SK-N-MC (cell line): ENCODE results near the gene TSHZ2.

Experiments used
- DNase-seq: peaks from one replicate; pipeline ENCODE4 v3.0.0-alpha.2; 2011; ENCODE audit warnings: low read depth, low spot score
- H3K27ac ChIP-seq: fragments of 200-600 bp; sonication (generic); 2 replicates; pipeline ENCODE4 v1.5.1; 2016; ENCODE audit warnings: mixed run types
- H3K36me3 ChIP-seq: fragments of 200-600 bp; sonication (generic); 2 replicates; pipeline ENCODE4 v1.6.1; 2017; ENCODE audit warnings: antibody characterized with exemption, low read length, mixed read lengths; ENCODE audit not compliant: insufficient read depth
- H3K4me3 ChIP-seq: fragments of 200-600 bp; sonication (generic); 2 replicates; pipeline ENCODE4 v1.5.1; 2016
- H3K9ac ChIP-seq: fragments of 200-600 bp; sonication (generic); 2 replicates; pipeline ENCODE4 v1.8.0; 2017; ENCODE audit warnings: mixed run types, mixed read lengths; ENCODE audit not compliant: insufficient read length
- H3K9me3 ChIP-seq: fragments of 200-600 bp; sonication (generic); 2 replicates; pipeline ENCODE4 v1.6.1; 2017; ENCODE audit warnings: low read depth, mild to moderate bottlenecking, antibody characterized with exemption, low read length, moderate library complexity, mixed read lengths
- EZH2 ChIP-seq: fragments of 200-600 bp; sonication (generic); IDR thresholded peaks from one replicate; pipeline ENCODE4 v1.6.1; 2017; ENCODE audit warnings: antibody characterized with exemption
- FOXP2 ChIP-seq: optimal IDR thresholded peaks from 2 replicates; pipeline ENCODE3; 2011; ENCODE audit warnings: mild to moderate bottlenecking, moderate library complexity; ENCODE audit not compliant: insufficient read depth; ENCODE audit errors: extremely low read length, control extremely low read depth
- POLR2AphosphoS5 ChIP-seq: IDR thresholded peaks from 2 replicates; pipeline ENCODE4 v1.6.1; 2012; ENCODE audit warnings: mild to moderate bottlenecking, low read depth, low read length, borderline replicate concordance

Gene TSHZ2

DNA sequence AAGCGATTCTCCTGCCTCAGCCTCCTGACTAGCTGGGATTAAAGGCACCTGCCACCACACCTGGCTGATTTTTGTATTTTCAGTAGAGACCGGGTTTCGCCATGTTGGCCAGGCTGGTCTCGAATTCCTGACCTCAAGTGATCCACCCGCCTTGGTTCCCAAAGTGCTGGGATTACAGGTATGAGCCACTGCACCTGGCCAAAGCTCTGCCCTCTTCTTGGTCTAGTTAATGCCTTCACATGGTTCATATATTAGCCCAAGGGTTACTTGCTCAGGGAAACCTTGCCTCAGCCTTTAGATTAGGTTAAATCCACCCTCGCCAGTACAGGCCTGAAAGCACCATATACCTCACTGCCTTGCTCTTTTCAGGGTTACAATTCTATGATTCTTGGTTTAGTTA lies 26.1 kb downstream of the TSHZ2 start:
- no peak for DNase-seq
- Histone ChIP-seq H3K4me3 (no peak overlapping the region), H3K36me3 (no peaks in the 10 kb centered on the region), H3K9ac (no peak overlapping the region), H3K9me3 (no peaks in the 10 kb centered on the region), H3K27ac (no peak overlapping the region)
- no peak for TF ChIP-seq EZH2
- no peak for TF ChIP-seq FOXP2
- TF ChIP-seq POLR2AphosphoS5 = no peak

DNA sequence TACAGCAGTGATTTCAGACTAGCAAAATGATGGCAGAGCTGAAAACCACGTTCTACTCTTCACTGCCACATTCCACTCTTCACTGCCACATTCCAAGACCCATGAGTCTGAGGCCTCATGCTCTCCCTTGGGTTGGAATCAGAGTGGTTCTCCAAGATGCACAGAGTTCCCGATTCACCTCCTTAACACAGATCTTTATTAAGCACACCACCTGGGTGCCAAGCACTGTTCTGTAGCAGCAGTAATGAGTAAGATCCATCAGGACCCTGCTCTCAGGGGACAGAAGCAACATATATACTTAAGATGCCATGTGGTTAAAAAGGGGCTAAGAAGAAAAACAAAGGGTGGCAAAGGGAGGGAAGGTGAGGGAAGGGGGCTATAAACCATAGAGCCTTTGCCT lies 26.9 kb downstream of the TSHZ2 start:
- H3K36me3 ChIP-seq = no peaks in the 10 kb centered on the region
- no peak for DNase-seq
- no peak overlapping the region for H3K9ac ChIP-seq
- H3K4me3 ChIP-seq = no peak overlapping the region
- no peaks in the 10 kb centered on the region for H3K9me3 ChIP-seq
- TF ChIP-seq POLR2AphosphoS5 (no peak), FOXP2 (no peak), EZH2 (no peak)
- no peak overlapping the region for H3K27ac ChIP-seq

DNA sequence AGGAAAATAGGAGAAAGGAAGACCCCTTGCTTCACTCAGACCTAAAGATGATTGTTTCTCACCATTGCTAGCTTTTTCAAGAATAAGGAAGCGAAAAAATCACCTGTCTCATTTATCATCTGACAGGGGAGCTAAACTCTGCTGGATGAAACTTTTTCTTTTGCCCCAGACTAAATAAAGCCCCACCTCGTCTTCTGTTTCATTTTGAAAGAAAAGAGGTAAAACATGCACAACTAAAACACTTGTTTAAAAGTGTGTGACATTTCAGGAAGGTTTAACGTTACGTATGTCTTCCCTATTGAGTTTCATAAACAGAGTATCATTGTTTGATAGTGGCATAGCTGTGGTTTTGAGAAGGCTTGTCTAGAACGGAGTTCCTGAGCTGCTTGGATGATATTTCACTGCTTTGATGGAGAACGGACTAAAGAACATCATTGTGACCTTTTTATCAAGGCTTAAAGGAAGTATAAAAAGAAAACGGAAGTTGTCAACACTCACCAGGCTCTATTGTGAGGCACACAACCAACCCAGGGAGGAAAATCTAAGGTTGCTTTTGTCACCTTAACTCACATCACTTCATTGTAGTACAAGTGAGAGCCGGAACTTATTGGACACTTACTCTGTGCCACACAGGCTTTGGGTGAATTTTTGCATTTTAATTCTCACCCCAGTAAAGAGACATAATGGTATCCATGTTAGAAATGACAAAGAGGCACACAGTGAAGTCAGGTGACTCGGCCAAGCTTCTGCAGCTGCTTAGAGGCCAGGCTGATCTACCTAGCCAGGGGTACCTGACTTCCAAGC lies 29.5 kb downstream of the TSHZ2 start:
- Histone ChIP-seq H3K4me3 (no peak overlapping the region), H3K27ac (no peak overlapping the region)

DNA sequence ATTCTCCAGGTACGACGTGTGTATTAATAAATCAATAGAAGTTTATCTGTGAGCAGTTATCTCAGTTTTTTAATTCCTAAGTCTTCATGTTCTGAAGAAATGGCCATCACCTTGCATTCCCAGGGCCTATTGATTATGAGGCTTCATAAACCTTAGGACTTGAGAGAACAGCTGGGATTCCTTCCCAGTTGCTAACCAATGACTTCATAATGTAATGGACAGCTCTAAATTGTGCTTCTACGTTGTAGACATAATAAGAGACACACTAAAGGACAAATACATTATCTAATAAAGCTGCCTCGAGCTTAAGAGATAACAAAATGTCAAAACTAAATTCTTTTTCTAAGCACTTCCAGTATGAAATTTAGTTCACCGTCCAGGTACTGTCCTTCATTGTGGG lies 30.6 kb downstream of the TSHZ2 start:
- no peak for TF ChIP-seq FOXP2
- TF ChIP-seq EZH2 = no peak
- TF ChIP-seq POLR2AphosphoS5 = no peak
- no peak overlapping the region for H3K4me3 ChIP-seq
- H3K9ac ChIP-seq = no peak overlapping the region
- no peaks in the 10 kb centered on the region for H3K9me3 ChIP-seq
- H3K36me3 ChIP-seq = no peaks in the 10 kb centered on the region
- H3K27ac ChIP-seq = no peak overlapping the region
- DNase-seq = no peak

More for the DNA sequence above, 29.5 kb downstream of the TSHZ2 start:
- Histone ChIP-seq H3K36me3 (no peaks in the 10 kb centered on the region), H3K9ac (no peak overlapping the region), H3K9me3 (no peaks in the 10 kb centered on the region)
- TF ChIP-seq EZH2 (no peak), FOXP2 (no peak), POLR2AphosphoS5 (no peak)
- DNase-seq = no peak

DNA sequence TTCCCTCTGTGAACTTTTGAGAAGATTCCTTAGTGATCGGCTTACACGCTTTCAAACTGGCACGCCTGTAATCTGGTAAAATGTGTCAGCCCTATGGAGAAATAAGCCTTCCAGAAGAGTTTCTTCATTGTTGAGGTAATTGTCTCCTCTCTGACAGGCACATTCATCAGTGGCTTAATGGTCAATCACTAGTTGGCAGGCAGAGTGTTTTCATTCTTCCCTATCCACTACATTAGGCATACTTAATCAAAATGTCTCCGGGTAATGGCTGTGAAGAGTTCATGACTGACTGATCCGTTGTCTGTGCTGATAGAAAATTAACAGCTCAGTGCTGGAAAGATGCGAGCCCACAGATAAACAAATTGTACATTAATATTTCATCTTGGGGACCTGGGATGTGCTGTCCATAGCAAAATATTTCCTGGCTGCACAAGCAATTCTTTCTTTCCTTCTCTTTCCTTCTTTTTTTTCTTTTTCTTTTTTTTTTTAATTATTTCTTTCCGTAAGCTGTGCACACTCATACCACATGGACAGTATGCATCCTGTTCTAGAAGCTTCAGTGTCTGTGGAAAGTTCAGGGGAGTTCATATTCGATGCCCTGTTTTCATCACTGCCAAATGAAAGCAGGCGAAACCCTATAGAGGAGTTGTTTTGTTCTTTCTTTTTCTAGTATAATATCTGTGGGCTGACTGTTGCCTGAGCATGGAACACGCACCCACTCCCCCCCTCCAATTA lies 31.4 kb downstream of the TSHZ2 start:
- DNase-seq = no peak
- Histone ChIP-seq H3K27ac (no peak overlapping the region), H3K4me3 (no peak overlapping the region), H3K9me3 (no peaks in the 10 kb centered on the region), H3K36me3 (no peaks in the 10 kb centered on the region), H3K9ac (no peak overlapping the region)
- TF ChIP-seq EZH2 = no peak
- no peak for TF ChIP-seq FOXP2
- TF ChIP-seq POLR2AphosphoS5 = no peak

DNA sequence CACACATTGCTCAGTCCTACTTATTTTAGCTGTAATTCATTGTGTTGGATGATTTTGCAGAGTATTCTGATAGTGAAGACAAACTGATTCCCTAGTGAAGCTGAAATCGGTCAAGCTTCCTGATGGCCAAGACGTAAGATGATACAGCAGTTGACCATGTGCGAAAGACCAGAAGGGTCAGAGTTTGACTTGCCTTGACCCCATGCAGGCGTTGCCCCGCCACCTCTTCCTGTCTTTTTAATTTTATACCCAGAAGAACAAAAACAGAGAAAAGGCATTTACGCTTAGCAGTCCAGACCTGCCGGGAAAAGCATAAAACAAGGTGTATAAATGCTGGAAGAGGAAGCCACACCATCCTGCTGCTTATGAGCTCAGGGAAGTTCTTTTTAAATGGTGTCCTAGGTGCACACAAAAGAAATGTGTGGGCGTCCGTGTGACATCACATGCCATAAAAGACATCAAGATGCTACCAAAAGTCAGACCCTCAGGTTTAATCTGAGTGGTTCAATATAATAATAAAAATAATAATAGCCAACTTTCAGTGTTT lies 32.2 kb downstream of the TSHZ2 start:
- DNase-seq = no peak

DNA sequence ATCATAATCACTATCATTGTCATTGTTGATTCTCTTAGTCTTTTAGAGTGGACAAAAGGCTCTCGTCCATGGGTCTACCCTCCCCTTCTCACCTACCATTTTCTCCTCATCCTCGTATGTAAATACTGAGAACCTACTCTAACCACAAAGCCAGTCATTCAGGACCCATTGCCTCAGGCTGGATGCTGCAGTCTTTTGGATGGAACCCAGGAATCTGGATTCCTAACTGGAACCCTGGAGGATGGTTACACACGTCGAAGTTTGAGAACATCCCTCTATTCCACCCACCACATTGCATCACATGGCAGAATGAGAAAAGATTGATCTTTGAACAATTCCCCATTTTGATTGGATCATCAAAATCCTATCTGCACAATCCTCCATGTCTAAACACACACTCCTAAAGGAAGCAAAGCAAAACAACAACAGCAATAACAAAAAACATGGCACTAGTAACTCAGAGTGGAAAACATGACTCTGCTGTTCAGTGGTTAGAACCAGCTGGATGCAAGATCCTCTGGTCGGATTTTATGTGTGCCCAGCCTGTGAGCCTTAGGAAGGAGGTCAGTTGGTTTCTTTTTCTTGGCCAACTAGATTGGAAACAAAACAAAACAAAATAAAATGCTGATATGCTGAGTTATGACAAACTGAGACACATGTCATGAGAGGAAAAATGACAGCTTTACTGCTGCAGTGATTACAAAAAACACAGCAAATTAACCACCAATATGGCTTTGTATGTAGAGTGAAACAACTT lies 38.0 kb downstream of the TSHZ2 start:
- Histone ChIP-seq H3K9ac (no peak overlapping the region), H3K4me3 (no peak overlapping the region), H3K27ac (no peak overlapping the region), H3K9me3 (no peaks in the 10 kb centered on the region), H3K36me3 (no peaks in the 10 kb centered on the region)
- TF ChIP-seq FOXP2 (no peak), POLR2AphosphoS5 (no peak), EZH2 (no peak)
- no peak for DNase-seq

More for the DNA sequence above, 32.2 kb downstream of the TSHZ2 start:
- no peak for TF ChIP-seq FOXP2
- no peak for TF ChIP-seq POLR2AphosphoS5
- TF ChIP-seq EZH2 = no peak
- no peak overlapping the region for H3K27ac ChIP-seq
- H3K9me3 ChIP-seq = no peaks in the 10 kb centered on the region
- H3K9ac ChIP-seq = no peak overlapping the region
- no peaks in the 10 kb centered on the region for H3K36me3 ChIP-seq
- no peak overlapping the region for H3K4me3 ChIP-seq

DNA sequence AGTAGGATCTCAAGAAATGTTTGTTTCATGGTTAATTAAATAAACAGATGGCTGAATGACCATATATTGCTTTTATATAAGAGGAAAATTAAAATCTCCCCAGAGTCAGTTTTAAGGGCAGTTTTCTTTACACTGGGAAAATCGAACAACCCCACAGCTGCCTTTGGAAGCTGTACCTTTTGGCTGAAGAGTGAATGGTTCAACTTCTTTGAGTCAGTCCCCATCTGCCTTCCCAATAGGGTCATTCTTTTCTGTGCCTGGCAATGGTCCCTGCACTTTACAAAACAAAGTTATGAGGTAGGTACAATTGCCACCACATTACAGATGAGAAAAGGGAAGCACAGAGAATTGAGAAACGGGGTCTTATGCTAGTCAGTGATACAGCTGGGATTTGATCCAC lies 39.5 kb downstream of the TSHZ2 start:
- H3K9me3 ChIP-seq = no peaks in the 10 kb centered on the region
- no peak overlapping the region for H3K27ac ChIP-seq
- no peak for DNase-seq
- H3K4me3 ChIP-seq = no peak overlapping the region
- H3K9ac ChIP-seq = no peak overlapping the region
- no peak for TF ChIP-seq EZH2
- TF ChIP-seq FOXP2 = no peak
- TF ChIP-seq POLR2AphosphoS5 = no peak
- no peaks in the 10 kb centered on the region for H3K36me3 ChIP-seq
